DMS79 treated with DMSO at 0.1 percent for 48 hours (cell line): ENCODE data around the gene LMO7.
"Not testable (repeated sequence)": the region's sequence is repeated elsewhere in the genome, so short reads cannot be mapped to it uniquely, and the experiment has no call there.

Experiments
- DNase-seq: peaks from one replicate; lab custom pipeline; 2025; lab: John Stamatoyannopoulos, UW

Gene LMO7

GRCh38 chr13:75699062-75699461 lies 62.9 kb downstream of the LMO7 start:
- DNase-seq, result no peak

- not testable (repeated sequence) for DNase-seq
Measured at GRCh38 chr13:75699717-75700116, 63.6 kb downstream of the LMO7 start.

GRCh38 chr13:75700552-75700951 lies 64.4 kb downstream of the LMO7 start:
- DNase-seq, result no peak

- no peak for DNase-seq
Measured at GRCh38 chr13:75702476-75702875, 66.3 kb downstream of the LMO7 start.

- no peak for DNase-seq
Measured at GRCh38 chr13:75703769-75704168, 67.6 kb downstream of the LMO7 start.

- DNase-seq, result peak; percentile 41
Measured at GRCh38 chr13:75704194-75704926, 68.2 kb downstream of the LMO7 start.

- peak; percentile 41 for DNase-seq
Measured at GRCh38 chr13:75704927-75705288, 68.8 kb downstream of the LMO7 start.

- no peak for DNase-seq
Measured at GRCh38 chr13:75705395-75705794, 69.3 kb downstream of the LMO7 start.

GRCh38 chr13:75705908-75706307 lies 69.8 kb downstream of the LMO7 start:
- DNase-seq, result no peak

GRCh38 chr13:75713852-75714251 lies 77.7 kb downstream of the LMO7 start:
- DNase-seq, result no peak

- no peak for DNase-seq
Measured at GRCh38 chr13:75715601-75716523, 79.7 kb downstream of the LMO7 start.

GRCh38 chr13:75717525-75717924 lies 81.4 kb downstream of the LMO7 start:
- DNase-seq, result no peak

GRCh38 chr13:75721307-75721706 lies 85.2 kb downstream of the LMO7 start:
- no peak for DNase-seq

- DNase-seq, result no peak
Measured at GRCh38 chr13:75723901-75724300, 87.8 kb downstream of the LMO7 start.

GRCh38 chr13:75724752-75725517 lies 88.8 kb downstream of the LMO7 start:
- no peak for DNase-seq

- no peak for DNase-seq
Measured at GRCh38 chr13:75725736-75726135, 89.6 kb downstream of the LMO7 start.

- no peak for DNase-seq
Measured at GRCh38 chr13:75726306-75726705, 90.2 kb downstream of the LMO7 start.

- not testable (repeated sequence) for DNase-seq
Measured at GRCh38 chr13:75733113-75733512, 97.0 kb downstream of the LMO7 start.

GRCh38 chr13:75736173-75736572 lies 100.0 kb downstream of the LMO7 start:
- DNase-seq, result no peak

GRCh38 chr13:75738841-75739240 lies 102.7 kb downstream of the LMO7 start:
- DNase-seq, result no peak

- no peak for DNase-seq
Measured at GRCh38 chr13:75739244-75739868, 103.2 kb downstream of the LMO7 start.

- DNase-seq, result no peak
Measured at GRCh38 chr13:75740031-75740430, 103.9 kb downstream of the LMO7 start.
